Stimulated activated CD4-positive, alpha-beta T cell treated with anti-CD3 and anti-CD28 coated beads, Interleukin-15, amount 100 ng/mL, for 1 hour (primary cell): ENCODE results near the gene GDF11.

Experiments used
- DNase-seq, 2 donors: peaks; one replicate each; pipeline ENCODE4 v3.0.0-alpha.2; 2020; ENCODE audit warnings: low read depth in 1 of 2, low spot score in 1 of 2

Gene GDF11

GRCh38 chr12:55722948-55723347 is 20.0 kb upstream of the GDF11 start:
- no peak for DNase-seq

GRCh38 chr12:55723516-55724225 is 19.3 kb upstream of the GDF11 start:
- no peak for DNase-seq

- peak; percentile 40 to 48 for DNase-seq
Measured at GRCh38 chr12:55724226-55724939, 18.5 kb upstream of the GDF11 start.

- no peak for DNase-seq
Measured at GRCh38 chr12:55724940-55725309, 18.0 kb upstream of the GDF11 start.

GRCh38 chr12:55725556-55725955 is 17.4 kb upstream of the GDF11 start:
- no peak for DNase-seq

GRCh38 chr12:55726971-55727370 is 16.0 kb upstream of the GDF11 start:
- no peak for DNase-seq

GRCh38 chr12:55727643-55728185 is 15.2 kb upstream of the GDF11 start:
- DNase-seq = no peak

- no peak for DNase-seq
Measured at GRCh38 chr12:55728186-55728938, 14.6 kb upstream of the GDF11 start.

- peak; percentile 15 to 64 for DNase-seq
Measured at GRCh38 chr12:55728939-55729818, 13.7 kb upstream of the GDF11 start, which contains the start of gene CD63. Gene CD63 (minus strand): TSS chr12:55729009. CDS start chr12:55728341, 668 bp downstream.

GRCh38 chr12:55729819-55730818 is 12.8 kb upstream of the GDF11 start:
- no peak for DNase-seq

GRCh38 chr12:55732288-55732687 is 10.6 kb upstream of the GDF11 start:
- no peak for DNase-seq

- no peak for DNase-seq
Measured at GRCh38 chr12:55733021-55733555, 9.8 kb upstream of the GDF11 start.

GRCh38 chr12:55733858-55734257 is 9.1 kb upstream of the GDF11 start:
- DNase-seq = no peak

- no peak for DNase-seq
Measured at GRCh38 chr12:55734595-55734994, 8.3 kb upstream of the GDF11 start.

- DNase-seq = no peak
Measured at GRCh38 chr12:55736076-55736475, 6.8 kb upstream of the GDF11 start.

- peak in 1 of 2 donors; percentile 38 for DNase-seq
Measured at GRCh38 chr12:55736780-55737580, 5.9 kb upstream of the GDF11 start.

- DNase-seq = no peak
Measured at GRCh38 chr12:55737581-55738122, 5.3 kb upstream of the GDF11 start.
